NB4 (cell line): Measurements from ENCODE around the gene NAPA.

Experiments
- DNase-seq: peaks from one replicate; pipeline ENCODE4 v3.0.0; 2010; ENCODE audit warnings: low read depth
- H3K4me3 ChIP-seq: one replicate; pipeline ENCODE4 v1.5.1; 2011; ENCODE audit warnings: mild to moderate bottlenecking, low read depth, low read length, moderate library complexity
- CTCF ChIP-seq: IDR thresholded peaks from one replicate; pipeline ENCODE4 v1.5.1; 2012; ENCODE audit warnings: low read depth, low read length
- MAX ChIP-seq: IDR thresholded peaks from 2 replicates; pipeline ENCODE4 v1.6.1; 2011; ENCODE audit warnings: low read depth, low read length
- MYC ChIP-seq: IDR thresholded peaks from 2 replicates; pipeline ENCODE4 v1.6.1; 2011; ENCODE audit warnings: low read depth, low read length
- POLR2A ChIP-seq: IDR thresholded peaks from 2 replicates; pipeline ENCODE4 v1.6.1; 2011; ENCODE audit warnings: mild to moderate bottlenecking; ENCODE audit not compliant: insufficient read length; ENCODE audit errors: extremely low read depth

The NAPA gene

GRCh38 chr19:47497821-47498520 is 16.9 kb downstream of the NAPA start:
- TF ChIP-seq MAX (no peak), MYC (no peak), CTCF (no peak), POLR2A (no peak)
- no peak for DNase-seq
- no peak overlapping the region for H3K4me3 ChIP-seq

GRCh38 chr19:47497050-47497766 is 17.7 kb downstream of the NAPA start:
- DNase-seq, result no peak
- TF ChIP-seq MYC (no peak), CTCF (no peak), POLR2A (no peak), MAX (no peak)
- no peak overlapping the region for H3K4me3 ChIP-seq

- H3K4me3 ChIP-seq, result no peak overlapping the region
- DNase-seq, result no peak
- TF ChIP-seq POLR2A (no peak), MAX (no peak), CTCF (no peak), MYC (no peak)
Observed at GRCh38 chr19:47495478-47496372, 19.1 kb downstream of the NAPA start.

GRCh38 chr19:47494729-47495128 is 20.1 kb downstream of the NAPA start:
- DNase-seq, result no peak
- no peak overlapping the region for H3K4me3 ChIP-seq
- TF ChIP-seq POLR2A (no peak), MAX (no peak), MYC (no peak), CTCF (no peak)

- TF ChIP-seq POLR2A, result no peak
- no peak for TF ChIP-seq MYC
- no peak for TF ChIP-seq MAX
- no peak for TF ChIP-seq CTCF
- no peak overlapping the region for H3K4me3 ChIP-seq
- DNase-seq, result no peak
Observed at GRCh38 chr19:47494211-47494547, 20.7 kb downstream of the NAPA start.
